ENCODE results near the gene VKORC1.
"Not testable (repeated sequence)": the region's sequence is repeated elsewhere in the genome, so short reads cannot be mapped to it uniquely, and the experiment has no call there.

VKORC1 gene

DNA sequence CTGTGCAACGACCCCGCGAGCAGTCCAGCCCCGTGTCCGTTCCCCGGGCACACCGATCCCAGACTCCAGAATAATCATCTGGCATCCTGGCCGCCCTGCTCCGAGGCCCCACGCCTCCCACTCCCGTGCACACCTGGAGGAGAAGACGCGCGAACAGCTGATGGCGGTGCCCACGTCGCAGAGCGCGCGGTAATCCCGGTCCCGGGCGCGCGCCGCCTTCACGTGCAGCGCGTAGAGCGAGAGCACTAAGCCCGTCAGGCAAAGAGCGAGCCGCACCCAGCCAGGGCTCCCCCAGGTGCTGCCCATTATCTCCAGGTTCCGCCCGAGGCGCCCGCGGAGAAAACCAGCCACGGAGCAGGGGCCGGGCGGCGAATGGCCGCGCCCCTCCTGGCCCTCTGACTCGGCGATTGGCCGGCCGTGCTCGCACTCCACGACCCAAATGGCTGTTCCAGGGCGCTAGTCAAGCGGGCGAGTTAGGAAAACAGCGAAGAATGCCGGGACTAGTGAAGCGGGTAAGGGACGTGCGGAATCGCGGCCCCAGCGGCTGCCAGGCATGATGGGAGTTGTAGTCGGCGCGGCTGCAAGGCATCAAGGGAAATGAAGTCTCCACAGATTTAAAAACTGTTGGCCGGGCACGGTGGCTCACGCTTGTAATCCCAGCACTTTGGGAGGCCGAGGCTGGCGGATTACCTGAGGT lies at the start of gene VKORC1:
VKORC1 (minus strand) TSS at position 374 of the 697 bp plus-strand sequence; CDS start at position 306, 68 bp downstream.
- peak; percentile 88 for DNase-seq

DNA sequence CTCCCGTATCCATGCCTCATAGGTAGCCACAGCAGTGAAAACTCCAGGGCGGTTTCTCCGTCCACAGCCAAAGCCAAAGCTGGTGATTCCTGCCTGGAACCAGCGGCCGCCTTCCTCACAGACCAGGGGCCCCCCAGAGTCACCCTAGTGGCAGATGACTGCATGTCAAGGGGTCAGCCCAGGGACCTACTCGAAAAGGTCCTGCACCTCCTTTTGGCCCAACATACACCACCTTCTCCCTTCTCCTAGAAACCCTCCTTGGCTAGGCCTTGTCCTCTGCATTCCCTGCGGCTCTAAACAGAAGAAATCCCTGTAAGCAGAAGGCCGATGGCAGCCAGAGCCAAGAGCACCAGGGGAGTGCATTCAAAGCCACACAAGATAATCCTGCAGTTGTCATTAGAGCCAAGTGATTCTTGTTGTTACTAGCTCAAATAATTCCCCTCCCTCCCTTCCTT lies 49.1 kb upstream of the VKORC1 start:
- no peak for DNase-seq

DNA sequence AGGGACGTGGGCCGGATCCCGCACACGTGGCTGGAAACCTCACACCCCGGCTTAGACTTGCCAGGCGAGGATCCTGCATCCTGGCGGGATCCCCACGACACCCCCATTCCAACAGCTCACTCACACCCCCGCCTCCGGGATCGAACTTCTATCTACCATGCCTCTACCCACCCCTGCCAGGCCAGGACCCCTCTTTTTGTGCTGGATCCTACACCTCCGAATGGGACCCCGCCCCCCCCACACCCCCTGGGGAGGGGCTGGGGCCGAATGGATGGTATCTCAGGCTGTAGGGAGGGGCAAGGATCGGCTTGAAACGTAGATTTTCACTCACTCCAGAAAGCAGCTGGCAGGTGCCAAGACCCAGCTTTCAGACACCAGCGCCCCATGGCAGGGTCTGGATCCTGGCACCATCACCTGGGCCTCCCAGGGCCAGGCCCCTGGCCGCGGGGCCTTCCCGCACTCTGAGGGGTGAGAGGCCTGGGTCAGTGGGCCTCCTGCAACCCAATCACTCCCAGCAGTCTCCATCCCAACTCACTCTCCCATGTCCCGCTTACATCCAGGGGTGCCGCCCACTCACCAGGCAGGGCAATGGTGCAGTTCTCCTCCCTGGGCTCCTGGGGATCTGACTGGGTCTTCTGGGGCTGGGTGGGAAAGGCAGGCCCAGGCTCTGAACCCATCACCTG lies 48.6 kb upstream of the VKORC1 start:
- no peak for DNase-seq

DNA sequence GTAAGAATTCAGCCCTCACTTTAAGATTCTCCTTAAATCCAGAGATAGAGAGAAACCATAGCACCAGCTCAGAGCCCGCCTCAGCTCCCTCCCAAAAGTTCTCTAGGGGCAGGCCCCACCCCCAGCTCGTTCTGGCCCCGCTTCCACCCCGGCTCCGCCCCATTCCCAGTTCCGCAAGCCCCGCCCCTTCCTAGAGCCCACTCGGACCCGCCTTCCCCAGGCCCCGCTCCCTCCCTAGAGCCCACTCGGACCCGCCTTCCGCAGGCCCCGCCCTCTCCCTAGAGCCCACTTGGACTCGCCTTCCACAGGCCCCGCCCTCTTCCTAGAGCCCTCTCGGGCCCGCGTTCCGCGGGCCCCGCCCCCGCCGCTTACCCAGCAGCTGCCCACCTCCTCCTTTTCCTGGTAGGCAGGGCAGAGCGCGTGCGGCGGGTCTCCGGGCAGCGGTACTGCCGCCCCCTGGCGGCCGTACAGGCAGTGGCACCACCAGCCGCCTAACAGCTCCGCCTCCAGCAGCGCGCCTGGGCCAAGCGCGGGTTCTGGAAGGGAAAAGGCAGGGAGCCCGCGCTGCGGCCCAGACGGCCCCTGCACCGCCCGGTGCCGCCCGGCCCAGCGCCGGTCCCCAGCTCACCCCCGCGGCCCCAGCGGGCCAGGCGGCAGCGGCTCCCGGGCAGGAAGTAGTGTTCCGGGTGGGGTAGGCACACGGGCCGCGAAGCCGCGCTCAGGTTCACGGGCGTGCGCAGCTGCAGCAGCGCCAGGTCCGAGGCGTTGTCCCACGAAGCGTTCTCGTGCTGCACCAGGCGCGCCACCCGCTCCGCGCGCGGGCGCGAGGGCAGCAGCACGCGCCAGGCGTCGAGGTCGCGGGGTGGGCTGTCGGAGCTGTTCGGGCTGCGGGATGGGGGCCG lies 47.8 kb upstream of the VKORC1 start:
- DNase-seq = peak; percentile 91

- no peak for DNase-seq
Observed at GRCh38 chr16:31141489-31142108, 47.0 kb upstream of the VKORC1 start.

- not testable (repeated sequence) for DNase-seq
Observed at GRCh38 chr16:31141071-31141469, 46.5 kb upstream of the VKORC1 start.

- DNase-seq = no peak
Observed at GRCh38 chr16:31138621-31139578, 44.3 kb upstream of the VKORC1 start.

GRCh38 chr16:31136822-31137499 lies 42.4 kb upstream of the VKORC1 start:
- DNase-seq = not testable (repeated sequence)

- DNase-seq = no peak
Observed at GRCh38 chr16:31136287-31136662, 41.7 kb upstream of the VKORC1 start.

DNA sequence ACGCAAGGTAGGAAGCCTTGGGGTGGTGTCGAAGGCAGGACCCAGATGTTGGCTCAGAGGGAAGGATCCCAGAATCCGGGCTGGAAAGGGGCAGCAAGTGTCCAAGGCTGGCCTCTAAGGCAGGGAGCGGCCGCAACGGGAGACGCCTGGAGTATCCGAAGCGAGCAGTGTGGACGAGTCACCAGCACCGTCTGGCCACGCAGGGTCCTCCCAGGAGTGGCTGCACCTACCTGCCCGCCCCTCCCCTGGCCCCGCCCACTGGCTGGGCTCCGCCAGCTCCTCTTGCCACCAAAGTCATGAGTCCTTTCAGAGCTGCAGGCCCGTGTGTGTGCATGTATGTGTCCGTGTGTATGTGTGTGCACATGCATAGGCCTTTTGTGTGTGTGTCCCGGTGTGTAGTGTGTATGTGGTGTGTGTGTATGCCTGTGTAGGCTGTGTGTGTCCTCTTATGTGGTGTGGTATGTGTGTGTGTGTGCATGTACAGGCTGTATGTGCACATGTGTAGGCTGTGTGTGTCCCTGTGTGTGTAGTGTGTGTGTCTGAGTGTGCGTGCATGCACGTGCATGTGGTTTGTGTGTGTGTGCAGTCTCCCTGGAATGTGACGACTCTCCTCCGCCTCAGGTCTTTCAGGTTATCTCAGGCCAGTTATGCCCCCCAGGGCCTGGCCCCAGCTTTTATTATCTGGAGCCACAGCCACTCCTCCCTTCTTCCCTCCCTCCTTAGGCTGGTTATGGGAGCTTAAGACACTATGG lies 41.1 kb upstream of the VKORC1 start, which contains the start of gene PRSS8:
PRSS8 (minus strand) TSS at position 193 of the 752 bp plus-strand sequence. CDS start 229 bp downstream, outside the sequence.
- no peak for DNase-seq

DNA sequence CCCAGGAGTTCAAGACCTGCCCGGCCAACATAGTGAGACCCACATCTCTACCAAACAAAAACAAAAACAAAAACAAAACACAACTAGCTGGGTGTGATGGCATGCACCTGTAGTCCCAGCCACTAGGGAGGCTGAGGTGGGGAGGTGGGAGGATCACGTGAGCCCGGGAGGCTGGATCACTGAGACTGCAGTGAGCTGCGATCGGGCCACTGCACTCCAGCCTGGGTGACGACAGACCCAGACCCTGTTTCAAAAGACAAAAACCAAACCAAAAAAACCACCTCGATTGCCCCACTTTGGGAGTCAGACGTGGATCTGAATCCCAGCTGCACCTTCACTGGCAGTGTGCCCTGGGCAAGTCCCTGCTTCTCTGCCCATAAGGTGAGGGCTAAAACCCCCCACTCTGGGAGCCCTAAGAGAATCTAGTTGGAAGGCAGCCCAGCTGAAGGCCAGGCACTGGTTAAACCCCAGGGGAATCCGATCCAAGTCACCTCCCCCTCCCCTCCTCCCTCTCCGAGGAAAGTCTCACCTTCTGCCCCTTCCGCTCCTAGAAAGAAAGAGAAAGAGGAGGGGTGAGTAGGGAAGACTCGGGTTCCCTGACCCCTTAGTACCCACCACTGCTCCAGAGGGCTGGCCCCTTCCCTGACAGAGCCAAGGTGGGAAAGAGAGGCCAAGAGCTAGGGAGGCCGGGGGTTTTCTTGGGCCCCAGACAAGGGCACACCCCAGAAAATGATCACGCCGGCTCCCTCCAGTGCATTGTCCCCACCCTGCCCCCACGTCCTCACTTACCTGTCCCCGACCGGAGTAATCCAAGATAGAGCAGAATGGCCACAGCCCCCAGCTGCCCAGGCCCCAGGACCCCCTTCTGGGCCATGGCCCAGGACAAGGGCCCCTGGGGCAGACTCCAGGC lies 40.3 kb upstream of the VKORC1 start:
- DNase-seq = no peak

DNA sequence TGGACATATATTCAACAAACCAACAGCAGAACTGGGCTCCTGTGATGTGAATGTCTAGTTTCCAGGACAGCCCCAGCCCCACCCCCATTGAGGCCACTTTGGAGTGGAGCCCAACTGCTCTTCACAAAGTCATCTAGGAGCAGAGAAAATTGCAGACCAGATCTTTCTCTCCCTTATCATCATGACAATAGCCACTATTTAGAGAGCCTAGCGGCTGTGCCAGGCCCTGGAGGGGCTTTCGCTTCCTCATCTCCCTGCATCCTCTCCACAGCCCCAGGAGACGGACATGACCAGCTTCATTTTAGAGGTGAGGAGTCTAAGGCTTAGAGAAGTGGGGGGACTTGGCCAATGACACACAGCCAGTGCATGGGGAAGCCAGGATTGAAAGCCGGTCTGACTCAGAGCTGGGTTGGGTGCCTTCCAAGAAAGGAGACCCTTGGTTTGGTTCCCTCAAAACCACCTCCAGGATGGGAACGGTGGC lies 39.5 kb upstream of the VKORC1 start:
- DNase-seq = no peak

DNA sequence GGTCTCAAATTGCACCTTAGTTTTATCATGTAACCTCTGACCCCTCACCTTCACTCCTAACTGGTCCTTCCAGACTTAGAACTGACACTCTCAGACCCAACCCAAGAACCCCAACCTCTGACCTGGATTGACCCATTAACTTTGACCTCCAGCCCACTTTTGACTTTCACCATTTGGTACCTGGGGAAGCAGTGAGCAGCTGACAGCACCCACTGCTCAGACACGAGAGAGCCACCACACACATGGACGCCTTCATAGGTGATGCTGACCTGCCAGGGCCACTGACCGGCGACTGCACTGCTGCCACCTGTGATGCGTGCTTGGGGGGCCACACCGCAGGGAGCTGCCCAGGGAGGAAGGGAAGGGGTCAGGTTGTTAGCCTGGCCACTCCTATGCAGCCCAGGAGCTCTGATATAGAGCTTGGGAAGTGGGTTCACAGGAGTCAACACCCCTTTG lies 38.5 kb upstream of the VKORC1 start:
- DNase-seq = no peak

DNA sequence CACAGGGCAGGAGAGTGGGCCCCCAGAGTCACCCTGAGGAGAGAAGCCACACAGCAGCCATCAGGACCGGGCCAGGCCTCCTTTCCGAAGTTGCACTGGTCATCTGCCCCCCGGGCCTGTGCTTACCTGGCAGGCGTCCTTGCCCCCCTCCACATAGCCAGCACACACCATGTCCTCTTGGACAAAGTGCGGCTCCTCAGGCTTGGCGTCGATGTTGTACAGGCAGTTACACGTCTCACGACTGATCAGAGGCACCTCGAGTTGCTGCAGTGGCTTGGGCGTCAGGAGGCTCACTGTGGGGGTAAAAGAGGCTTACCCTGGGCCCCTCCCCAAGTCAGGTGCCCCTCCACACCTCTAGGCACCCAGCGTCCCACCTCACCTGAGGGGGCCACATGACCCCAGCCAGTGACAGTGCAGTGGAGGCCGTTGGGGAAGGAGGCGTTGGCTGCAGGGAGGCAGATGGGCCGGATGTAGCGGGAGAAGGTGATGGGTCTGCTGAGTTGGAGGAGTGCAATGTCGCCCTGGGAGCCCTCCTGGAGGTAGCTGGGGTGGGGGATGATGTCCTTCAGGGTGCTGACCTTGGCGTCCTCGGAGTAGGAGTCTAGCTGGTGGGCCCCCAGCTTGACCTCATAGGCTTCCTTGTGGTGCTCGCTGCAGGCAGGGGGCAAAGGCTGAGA lies 37.8 kb upstream of the VKORC1 start:
- DNase-seq = no peak

- DNase-seq = no peak
Observed at GRCh38 chr16:31131841-31132271, 37.3 kb upstream of the VKORC1 start.

DNA sequence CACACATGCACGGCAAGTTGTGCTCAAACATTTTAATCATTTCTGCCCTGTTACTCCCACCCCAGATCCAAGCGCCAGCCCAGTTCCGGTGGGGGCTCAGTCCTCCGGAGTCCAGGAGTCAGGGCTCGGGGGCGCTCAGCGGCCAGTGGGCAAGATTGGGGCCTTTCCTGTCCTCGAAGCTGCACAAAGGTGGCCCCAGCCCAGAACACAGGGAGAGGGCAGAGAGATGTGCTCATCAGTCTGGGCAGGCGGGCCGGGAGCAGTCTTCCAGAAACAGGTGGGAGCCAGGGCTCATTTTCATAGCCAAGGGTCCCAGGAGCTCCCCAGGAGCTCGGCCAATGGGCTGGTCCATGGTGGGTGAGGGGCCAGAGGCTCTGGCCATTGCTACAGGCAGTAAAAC lies 36.8 kb upstream of the VKORC1 start:
- DNase-seq = no peak

DNA sequence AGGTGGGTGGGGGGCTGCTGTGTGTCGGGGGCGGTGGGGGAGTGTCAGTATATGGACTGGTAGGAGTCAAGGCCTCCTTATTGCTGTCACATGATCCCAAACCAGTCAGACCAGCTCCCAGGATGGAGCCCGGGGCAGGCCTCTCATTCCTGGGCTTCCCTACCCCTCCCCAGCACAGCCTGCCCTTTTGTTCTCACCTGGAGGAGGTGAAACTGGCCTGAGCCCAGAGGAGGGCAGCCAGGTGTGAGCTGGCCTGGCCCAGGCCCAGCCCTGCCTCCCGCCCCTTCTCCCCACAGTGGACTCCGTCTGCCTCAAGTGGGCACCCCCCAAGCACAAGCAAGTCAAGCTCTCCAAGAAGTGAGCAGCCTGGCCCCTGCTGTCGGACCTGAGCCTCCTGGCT lies 36.3 kb upstream of the VKORC1 start:
- DNase-seq = no peak

GRCh38 chr16:31130336-31130891 lies 35.8 kb upstream of the VKORC1 start:
- no peak for DNase-seq
